AG09319 (cell line): Measurements from ENCODE around the gene SLC39A9.
"Not testable (repeated sequence)": the region's sequence is repeated elsewhere in the genome, so short reads cannot be mapped to it uniquely, and the experiment has no call there.

Experiments used
- DNase-seq: peaks from one replicate; pipeline ENCODE4 v3.0.0-alpha.2; 2010; ENCODE audit warnings: low read depth; ENCODE audit errors: extremely low read depth
- TF ChIP-seq, protein P1 (sequence below): IDR thresholded peaks from 2 replicates; pipeline ENCODE4 v1.5.1; 2011; ENCODE audit warnings: low read depth, mild to moderate bottlenecking, inconsistent platforms, low read length, moderate library complexity

The SLC39A9 gene

DNA sequence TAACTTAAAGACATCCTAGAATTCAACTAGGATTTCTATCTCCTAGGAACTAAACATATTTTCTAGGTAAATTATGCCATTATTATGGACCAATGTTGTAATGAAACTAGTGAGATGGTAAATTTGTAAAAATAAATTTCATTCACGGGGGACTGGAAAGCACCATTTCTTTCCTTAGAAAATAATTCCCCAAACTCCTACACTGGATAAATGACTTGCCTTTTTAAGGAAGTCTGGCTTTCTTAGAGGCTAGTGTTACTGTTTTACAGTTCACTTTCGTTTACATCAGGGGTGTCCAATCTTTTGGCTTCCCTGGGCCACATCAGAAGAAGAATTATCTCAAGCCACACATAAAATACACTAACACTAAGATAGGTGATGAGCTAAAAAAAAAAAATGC lies 3.3 kb downstream of the SLC39A9 start:
- TF ChIP-seq, protein P1, sequence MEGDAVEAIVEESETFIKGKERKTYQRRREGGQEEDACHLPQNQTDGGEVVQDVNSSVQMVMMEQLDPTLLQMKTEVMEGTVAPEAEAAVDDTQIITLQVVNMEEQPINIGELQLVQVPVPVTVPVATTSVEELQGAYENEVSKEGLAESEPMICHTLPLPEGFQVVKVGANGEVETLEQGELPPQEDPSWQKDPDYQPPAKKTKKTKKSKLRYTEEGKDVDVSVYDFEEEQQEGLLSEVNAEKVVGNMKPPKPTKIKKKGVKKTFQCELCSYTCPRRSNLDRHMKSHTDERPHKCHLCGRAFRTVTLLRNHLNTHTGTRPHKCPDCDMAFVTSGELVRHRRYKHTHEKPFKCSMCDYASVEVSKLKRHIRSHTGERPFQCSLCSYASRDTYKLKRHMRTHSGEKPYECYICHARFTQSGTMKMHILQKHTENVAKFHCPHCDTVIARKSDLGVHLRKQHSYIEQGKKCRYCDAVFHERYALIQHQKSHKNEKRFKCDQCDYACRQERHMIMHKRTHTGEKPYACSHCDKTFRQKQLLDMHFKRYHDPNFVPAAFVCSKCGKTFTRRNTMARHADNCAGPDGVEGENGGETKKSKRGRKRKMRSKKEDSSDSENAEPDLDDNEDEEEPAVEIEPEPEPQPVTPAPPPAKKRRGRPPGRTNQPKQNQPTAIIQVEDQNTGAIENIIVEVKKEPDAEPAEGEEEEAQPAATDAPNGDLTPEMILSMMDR = no peak
- no peak for DNase-seq

DNA sequence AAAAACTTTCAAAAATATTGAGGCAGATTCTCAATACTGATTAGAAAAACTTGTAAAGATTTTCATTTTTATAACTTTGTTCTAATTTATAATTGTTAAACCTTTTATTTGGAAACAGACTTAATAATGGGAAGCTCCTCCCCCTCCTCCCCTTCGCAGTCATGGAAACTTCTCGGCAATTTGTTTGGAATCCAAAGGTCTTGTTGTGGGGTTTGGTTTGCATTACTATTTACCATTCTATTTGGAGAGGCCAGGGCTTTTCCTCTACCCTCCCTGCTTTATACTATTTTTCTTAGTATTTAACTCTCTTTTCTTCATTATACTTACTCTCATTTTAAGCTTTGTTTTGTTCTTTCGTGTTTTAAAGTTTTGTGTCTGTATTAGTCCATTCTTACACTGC lies 6.0 kb downstream of the SLC39A9 start:
- TF ChIP-seq, protein P1 = no peak
- DNase-seq = no peak

DNA sequence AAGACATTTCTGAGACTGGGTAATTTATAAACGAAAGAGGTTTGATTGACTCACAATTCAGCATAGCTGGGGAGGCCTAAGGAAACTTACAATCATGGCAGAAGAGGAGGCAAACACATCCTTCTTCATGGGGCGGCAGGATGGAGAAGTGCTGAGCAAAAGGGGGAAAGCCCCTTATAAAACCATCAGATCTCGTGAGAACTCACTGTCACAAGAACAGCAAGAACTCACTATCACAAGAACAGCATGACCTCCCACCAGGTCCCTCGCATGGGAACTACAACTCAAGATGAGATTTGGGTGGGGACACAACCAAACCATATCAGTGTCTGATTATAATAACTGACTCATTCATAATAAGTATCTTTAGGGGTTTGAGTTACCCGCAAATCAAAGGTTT lies 6.4 kb downstream of the SLC39A9 start:
- TF ChIP-seq, protein P1 = no peak
- no peak for DNase-seq

DNA sequence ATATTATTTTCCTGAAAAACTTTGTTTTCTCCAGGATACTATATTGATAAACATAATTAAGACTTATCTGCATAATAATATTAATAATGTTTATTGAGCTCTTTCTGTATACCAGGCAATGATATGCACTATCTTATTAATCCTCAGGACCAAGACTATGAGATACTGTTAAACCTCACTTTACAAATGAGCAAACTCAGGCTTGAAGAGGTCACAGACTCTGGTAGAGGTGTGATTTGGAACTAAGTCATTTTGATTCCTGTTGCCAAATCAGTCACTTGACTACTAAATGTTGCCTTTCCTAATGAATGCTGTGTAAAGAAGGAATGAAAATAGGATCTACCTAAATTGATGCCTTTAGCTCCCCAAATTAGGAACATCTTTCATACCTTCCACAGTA lies 7.3 kb downstream of the SLC39A9 start:
- DNase-seq = no peak
- TF ChIP-seq, protein P1 = no peak

DNA sequence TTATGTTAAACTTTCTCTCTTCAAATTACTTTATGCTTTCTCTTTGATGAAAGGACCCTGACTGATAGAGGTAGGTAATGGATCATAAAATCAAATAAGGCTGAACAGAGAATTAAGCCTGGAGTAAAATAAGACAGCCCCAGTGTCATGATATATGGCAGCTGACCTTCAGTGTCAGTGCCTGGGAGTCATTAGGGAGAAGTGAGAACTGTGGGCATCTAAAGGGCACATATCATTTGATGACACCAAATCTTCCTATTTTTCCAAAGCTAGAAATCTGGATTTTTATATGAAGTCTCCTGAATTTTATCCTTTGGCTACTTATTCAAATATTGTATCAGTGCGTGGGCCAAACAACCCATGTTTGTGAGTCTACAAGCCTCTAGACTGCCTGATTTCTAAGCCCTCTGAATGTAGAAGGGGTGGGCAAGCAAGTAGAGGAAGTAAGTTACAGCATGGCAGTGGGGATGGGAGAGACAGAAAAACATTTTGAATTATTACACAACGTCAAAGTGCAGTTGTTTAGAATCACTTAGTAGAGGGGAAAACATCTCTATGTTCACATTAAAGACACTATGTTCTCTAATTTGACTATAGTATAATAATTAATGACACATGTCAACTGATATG lies 10.0 kb downstream of the SLC39A9 start:
- TF ChIP-seq, protein P1 = no peak
- DNase-seq = no peak

DNA sequence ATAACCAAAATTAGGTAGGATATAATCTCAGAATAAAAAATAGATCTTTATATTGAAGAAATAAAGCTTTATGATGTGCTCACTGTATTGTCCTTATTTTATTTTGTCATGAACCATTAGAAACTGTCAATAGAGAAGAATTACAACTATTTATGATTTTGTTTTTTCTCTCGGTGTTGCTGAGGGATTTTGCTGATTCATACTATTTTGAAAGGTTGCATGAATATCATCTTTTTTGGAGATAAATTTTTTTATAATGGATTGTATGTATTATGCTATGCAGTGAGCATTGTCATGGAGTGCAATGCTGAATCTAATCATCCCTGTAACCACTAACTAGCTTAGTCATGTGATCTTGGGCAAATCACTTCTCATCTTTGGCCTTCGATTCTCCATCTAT lies 15.0 kb downstream of the SLC39A9 start:
- DNase-seq = no peak
- TF ChIP-seq, protein P1 = no peak

DNA sequence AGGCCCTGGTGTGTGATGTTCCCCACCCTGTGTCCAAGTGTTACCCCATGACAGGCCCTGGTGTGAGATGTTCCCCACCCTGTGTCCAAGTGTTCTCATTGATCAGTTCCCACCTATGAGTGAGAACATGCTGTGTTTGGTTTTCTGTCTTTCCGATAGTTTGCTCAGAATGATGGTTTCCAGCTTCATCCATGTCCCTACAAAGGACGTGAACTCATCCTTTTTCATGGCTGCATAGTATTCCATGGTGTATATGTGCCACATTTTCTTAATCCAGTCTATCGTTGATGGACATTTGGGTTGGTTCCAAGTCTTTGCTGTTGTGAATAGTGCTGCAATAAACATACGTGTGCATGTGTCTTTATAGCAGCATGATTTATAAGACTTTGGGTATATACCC lies 17.6 kb downstream of the SLC39A9 start:
- not testable (repeated sequence) for DNase-seq

DNA sequence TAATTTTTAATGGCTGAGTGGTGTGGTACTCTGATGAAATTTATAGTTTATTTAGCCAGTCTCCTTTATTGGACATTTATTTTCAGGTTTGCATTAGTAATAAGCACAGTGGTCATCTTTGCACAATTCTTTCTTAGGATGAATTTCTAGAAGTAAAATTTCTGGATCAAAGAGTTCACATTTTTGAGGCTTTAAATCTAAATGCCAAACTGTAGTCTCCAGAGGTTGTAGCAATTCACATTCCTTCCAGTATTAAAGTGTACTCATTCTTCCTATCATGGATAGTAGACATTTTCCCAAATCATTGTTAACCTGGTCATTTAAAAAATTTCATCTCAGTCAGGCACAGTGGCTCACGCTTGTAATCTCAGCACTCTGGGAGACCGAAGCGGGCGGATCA lies 24.8 kb downstream of the SLC39A9 start:
- no peak for DNase-seq
- TF ChIP-seq, protein P1 = no peak
